ENCODE measurements around the gene SMAD1.
A peak's percentile ranks its signal among the peaks of the same experiment; 100 is the strongest.

SMAD1 gene

DNA sequence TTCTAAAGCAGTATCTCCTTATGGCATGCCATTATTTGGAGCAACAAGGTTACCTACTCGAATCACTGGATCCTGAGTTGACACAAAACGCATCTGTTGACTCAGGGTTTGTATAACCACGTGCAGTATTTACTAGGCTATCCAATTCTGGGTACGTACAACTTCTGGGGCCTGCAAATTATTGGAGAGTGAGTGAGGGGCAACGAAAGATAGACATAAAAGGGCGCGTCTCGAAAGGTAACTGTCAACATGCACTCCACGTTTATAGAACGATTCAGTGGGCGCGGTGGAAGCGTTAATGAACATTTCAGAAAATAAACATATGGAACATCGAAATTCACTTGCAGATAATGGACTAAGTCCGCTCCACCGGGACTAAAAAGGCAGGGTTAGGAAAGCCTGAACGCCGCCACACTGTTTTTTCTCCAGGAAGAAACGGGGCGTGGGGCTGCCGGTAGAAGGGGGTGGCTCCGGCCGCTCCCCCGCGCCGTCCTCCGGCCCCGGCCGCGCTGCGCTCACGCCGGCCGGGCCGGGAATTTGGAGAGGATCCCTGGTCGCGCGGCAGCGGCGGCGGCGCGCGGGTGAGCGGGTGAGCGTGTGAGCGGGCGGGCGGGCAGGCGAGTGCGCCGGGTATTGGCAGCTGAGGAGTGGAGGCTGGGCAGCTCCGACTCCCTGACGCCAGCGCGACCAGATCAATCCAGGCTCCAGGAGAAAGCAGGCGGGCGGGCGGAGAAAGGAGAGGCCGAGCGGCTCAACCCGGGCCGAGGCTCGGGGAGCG, at the start of gene SMAD1:
Gene SMAD1, plus strand, starts transcription at position 690 of the 778 bp plus-strand sequence. CDS start 32,761 bp downstream, outside the sequence.
- DNase-seq (ENCODE audit: low read depth, low spot score) = peak; percentile 15

DNA sequence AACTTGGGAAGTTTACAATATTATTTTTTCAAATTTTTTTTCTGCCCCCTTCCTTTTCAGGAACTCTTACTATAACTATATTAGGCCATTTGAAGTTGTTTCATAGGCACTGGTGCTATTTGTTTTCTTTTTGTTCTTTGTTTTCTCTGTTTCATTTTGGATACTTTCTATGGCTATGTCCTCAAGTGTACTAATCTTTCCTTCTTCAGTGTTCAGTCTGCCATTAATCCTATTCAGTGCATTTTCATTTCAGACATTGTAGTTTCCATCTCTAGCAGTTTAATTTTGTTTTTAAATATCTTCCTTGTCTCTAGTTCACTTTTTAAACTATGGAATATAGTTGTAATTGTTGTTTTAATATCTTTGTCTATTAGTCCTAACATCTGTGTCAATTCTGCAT, 48.0 kb upstream of the SMAD1 start:
- DNase-seq (ENCODE audit: low read depth, low spot score) = no peak

- no peak for DNase-seq (ENCODE audit: low read depth, low spot score)
Observed at GRCh38 chr4:145435646-145436045, 46.0 kb upstream of the SMAD1 start.

DNA sequence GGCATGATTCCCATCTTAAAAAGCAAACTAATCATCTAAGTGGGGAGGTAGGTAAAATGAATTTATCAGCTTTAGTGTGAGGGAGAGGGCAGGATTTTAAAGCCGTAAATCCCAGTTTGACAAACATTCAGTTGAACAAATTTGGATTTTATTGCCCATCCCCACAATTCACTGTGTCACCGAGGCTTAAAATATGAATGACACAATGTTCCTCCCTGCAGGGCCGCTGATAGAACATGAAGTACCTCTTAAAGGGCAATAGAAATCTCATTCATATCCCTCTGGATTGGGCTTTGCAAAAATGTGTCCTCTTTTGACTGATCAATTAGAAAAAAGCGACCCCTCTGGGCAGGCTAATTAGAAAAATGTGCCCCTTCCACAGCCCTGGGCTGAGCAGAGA, 45.5 kb upstream of the SMAD1 start:
- no peak for DNase-seq (ENCODE audit: low read depth, low spot score)

GRCh38 chr4:145436796-145437195, 44.9 kb upstream of the SMAD1 start:
- no peak for DNase-seq (ENCODE audit: low read depth, low spot score)

GRCh38 chr4:145437466-145437865, 44.2 kb upstream of the SMAD1 start:
- DNase-seq (ENCODE audit: low read depth, low spot score) = no peak

- no peak for DNase-seq (ENCODE audit: low read depth, low spot score)
Observed at GRCh38 chr4:145438298-145438697, 43.4 kb upstream of the SMAD1 start.

GRCh38 chr4:145440292-145441007, 41.2 kb upstream of the SMAD1 start:
- DNase-seq (ENCODE audit: low read depth, low spot score) = no peak

DNA sequence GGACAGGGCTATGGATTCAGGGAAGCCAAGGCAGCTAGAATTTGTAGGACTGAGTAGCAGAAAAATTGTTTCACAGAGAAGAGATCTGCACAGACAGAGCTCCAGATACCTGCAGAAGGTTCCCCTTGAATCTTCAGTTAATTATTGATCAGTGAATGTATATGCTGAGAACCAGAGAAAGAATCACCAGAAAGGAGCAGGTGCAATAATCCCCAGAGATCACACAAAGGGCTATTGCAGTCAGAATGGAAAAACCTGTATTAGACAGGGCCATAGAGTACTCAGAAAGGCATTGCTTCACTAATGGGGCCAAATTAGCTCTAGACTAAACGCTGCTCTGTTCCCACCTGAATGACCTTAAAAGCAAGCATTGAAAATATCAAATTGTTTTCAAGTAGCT, 35.5 kb upstream of the SMAD1 start:
- DNase-seq (ENCODE audit: low read depth, low spot score) = no peak

GRCh38 chr4:145451895-145452294, 29.8 kb upstream of the SMAD1 start:
- DNase-seq (ENCODE audit: low read depth, low spot score) = no peak

DNA sequence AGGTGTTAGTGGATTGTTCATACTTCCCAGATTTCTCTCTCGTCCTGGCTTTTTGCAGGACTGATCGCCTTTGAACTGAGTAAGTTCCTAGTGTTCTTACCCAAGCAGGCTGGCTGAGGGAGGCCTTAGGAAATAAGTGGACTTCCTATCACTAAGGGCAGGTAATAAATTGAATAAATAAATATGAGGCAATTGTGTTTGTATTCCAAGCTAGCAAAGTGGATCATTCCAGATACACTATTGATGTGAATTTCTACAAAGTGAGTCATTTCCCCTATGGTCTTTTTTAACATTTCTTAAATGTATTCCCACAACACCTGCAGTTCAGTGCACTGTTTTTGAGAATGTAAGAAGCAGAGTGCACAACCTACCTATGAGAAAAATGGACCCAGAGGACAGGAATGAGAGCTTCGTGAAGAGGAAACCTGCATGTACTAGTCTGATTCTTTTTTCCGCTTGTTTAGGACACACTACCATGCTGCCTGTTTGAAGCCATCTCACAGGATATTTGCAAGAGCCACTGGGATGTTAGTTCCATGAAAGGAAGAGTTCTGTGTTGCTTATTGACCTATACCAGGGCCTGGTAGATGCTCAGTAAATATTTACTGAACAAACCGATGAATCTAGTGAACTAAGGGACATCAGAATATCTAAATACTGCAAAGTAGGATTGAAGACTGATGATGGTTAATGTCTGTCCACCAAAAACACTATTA, 29.0 kb upstream of the SMAD1 start:
- DNase-seq (ENCODE audit: low read depth, low spot score) = no peak

GRCh38 chr4:145453163-145453520, 28.5 kb upstream of the SMAD1 start:
- DNase-seq (ENCODE audit: low read depth, low spot score) = no peak

DNA sequence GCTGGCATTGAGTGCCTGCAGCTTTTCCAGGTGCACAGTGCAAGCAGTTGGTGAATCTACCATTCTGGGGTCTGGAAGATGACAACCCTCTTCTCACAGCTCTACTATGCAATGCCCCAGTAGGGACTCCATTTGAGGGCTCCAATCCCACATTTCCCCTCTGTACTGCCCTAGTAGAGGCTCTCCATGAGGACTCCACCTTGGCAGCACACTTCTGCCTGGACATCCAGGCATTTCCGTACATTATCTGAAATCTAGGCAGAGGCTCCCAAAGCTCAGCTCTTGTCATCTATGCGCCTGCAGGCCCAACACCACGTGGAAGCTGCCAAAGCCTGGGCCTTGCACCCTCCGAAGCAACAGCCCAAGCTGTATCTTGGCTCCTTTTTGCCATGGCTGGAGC, 8.4 kb upstream of the SMAD1 start:
- DNase-seq (ENCODE audit: low read depth, low spot score) = no peak

GRCh38 chr4:145480257-145480656, 1.4 kb upstream of the SMAD1 start:
- no peak for DNase-seq (ENCODE audit: low read depth, low spot score)

DNA sequence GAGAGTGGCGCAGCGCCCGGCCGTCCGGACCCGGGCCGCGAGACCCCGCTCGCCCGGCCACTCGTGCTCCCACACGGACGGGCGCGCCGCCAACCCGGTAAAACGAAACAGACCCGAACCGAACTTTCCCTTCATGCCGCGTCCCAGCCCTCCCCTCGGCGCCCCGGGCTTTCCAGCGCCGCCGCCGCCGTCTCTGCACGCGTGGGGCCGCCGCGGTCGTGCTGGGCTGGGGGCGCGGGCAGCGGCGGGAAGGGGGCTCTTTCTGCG, 222 bp downstream of the SMAD1 start:
- DNase-seq (ENCODE audit: low read depth, low spot score) = no peak

GRCh38 chr4:145482209-145483037, 770 bp downstream of the SMAD1 start:
- peak; percentile 35 for DNase-seq (ENCODE audit: low read depth, low spot score)

- no peak for DNase-seq (ENCODE audit: low read depth, low spot score)
Observed at GRCh38 chr4:145483514-145483913, 1.9 kb downstream of the SMAD1 start.

- DNase-seq (ENCODE audit: low read depth, low spot score) = no peak
Observed at GRCh38 chr4:145484225-145484846, 2.7 kb downstream of the SMAD1 start.

DNA sequence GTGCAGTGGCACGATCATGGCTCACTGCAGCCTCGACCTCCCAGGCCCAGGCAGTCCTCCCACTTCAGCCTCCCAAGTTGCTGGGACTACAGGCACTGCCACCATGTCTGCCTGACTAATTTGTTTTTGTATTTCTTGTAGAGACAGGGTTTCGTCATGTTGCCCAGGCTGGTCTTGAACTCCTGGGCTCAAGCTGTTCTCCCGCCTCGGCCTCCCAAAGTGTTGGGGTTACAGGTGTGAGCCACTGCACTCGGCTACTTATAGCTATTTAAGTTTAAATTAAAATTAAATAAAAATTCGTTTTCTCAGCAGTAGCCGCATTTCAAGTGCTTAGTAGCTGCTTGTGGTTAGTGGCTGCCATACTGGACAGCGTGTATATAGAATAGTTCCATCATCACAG, 3.5 kb downstream of the SMAD1 start:
- DNase-seq (ENCODE audit: low read depth, low spot score) = no peak

DNA sequence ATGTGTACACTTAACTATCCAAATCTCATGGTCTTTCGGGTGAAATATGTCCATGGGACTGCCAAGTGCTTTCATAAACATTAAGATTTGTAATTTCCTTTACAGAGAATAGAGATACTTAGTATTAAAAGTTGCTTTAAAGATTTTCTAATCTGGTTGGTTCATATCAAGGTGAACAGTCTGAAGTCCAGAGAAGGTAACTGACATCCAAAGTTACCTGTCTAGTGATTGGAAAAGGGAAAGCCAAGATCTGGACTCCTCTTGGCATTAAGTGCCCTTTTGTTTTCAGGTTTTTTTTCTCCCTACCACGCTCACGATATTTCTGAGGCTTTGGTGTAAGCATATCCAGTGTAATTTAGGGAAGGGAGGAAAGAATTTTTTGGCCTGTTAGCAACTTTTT, 5.0 kb downstream of the SMAD1 start:
- DNase-seq (ENCODE audit: low read depth, low spot score) = no peak

- no peak for DNase-seq (ENCODE audit: low read depth, low spot score)
Observed at GRCh38 chr4:145487631-145488030, 6.0 kb downstream of the SMAD1 start.

DNA sequence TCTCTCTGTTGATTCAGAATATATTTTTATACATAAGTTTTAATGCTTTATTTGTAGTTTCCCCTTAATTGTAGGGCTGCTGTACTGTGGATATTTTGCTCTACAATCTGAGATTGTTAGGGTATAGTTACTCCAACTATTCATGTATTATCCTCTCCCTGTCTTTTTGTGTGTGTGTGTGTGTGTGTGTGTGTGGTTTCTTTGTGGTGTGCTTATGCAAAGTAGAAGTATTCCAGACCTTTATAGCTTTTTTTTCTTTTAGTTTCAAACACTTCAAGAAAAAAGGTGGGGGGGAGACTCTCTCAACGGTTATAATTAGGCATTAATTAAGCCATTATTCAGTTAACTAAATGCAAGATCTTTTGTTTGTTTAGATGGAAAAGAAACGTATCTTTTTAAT, 6.7 kb downstream of the SMAD1 start:
- DNase-seq (ENCODE audit: low read depth, low spot score) = no peak

All from iPS DF 19.7 (cell line).